Left renal cortex interstitium (tissue), 4 donors: Measurements from ENCODE around the gene ERBIN. TPM values are rescaled to one million over a fixed set of nuclear protein-coding genes. Genes with fewer than 3 reads are reported as not detected.

Experiments
- DNase-seq, 4 donors: peaks; one replicate each; pipeline ENCODE4 v3.0.0-alpha.2; 2013; ENCODE audit warnings: low read depth in 4 of 4, low spot score in 2 of 4, missing footprints in 1 of 4
- polyA plus RNA-seq, 4 donors: library from polyadenylated mRNA; unstranded; fragments of 120-200 nt; gene quantifications; one replicate each; pipeline ENCODE4 v1.2.1, GENCODE V29; 2013; ENCODE audit not compliant: insufficient read length in 4 of 4

Gene ERBIN
- polyA plus RNA-seq, 4 donors, result 94.5 to 113 (median 104) TPM

- no peak for DNase-seq
Measured at GRCh38 chr5:66118304-66118703, 191.9 kb downstream of the ERBIN start.

- DNase-seq, result no peak
Measured at GRCh38 chr5:66122379-66123034, 196.1 kb downstream of the ERBIN start.

- DNase-seq, result no peak
Measured at GRCh38 chr5:66129144-66129543, 202.8 kb downstream of the ERBIN start.

- no peak for DNase-seq
Measured at GRCh38 chr5:66130493-66130892, 204.1 kb downstream of the ERBIN start.

Other genes with a start within 250 kb of the ERBIN start
- gene SGTB, start 204.5 kb upstream of the ERBIN start, polyA plus RNA-seq, result 10 to 100 TPM in 1 of 4 donors, 1 to 10 TPM in 3; 6.9 to 10.1 (median 8.5) TPM
- 10 to 100 TPM; 32.1 to 36.5 (median 36.1) TPM for gene NLN, start 204.4 kb upstream of the ERBIN start, polyA plus RNA-seq
- 100 to 1,000 TPM; 133 to 212 (median 165) TPM for gene SREK1, start 217.7 kb downstream of the ERBIN start, polyA plus RNA-seq